Suppressor macrophage (primary cell): ENCODE data around the gene PDE4D.
A peak's percentile ranks its signal among the peaks of the same experiment; 100 is the strongest.
"Not testable (repeated sequence)": the region's sequence is repeated elsewhere in the genome, so short reads cannot be mapped to it uniquely, and the experiment has no call there.

Experiments used
- DNase-seq, 4 experiments: peaks; one replicate each; pipeline ENCODE4 v3.0.0-alpha.2; 2020 to 2022

Gene PDE4D

GRCh38 chr5:58985311-58985710 is 908.2 kb downstream of the PDE4D start:
- no peak for DNase-seq

DNA sequence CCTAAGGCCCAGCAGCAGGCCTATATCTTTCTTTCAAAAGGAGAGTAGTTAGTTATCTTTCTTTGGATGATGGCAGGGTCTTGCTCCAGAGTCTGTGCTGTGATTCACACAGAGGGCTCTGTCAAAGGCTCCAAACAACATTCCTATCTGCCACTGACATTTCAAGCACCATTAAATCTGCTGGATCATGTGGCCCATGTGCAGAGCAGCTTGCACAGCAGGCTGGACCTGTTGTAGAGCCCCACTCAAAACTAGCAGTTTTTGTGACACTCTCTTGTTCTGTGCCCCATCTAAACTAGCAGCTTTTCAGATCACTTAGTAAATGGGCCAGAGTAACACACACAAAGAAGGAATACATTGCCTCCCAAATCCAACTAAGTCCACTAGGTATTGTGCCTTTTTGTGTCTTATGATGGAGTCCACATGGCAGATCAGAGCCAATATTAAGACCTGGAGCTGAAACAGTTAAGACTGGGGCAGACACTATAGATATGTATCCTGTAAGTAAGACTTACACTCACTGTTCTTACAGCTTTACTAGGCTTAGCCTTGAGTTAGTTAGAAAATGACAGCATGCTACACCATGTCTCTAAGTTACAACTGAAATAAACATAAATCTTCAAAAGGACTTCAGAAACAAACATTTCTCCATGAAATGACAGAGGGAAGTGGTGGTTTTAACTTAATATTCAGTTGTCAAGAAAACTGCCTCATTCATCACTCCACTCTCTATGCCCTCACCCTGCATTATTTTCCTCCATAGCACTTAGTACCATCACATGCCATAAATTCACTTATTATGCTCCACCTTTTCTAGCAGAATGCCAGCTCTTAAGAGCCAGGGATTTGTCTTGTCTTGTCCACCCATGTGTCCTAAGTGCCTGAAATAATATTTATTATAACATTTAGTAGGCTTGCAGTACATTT is 909.7 kb downstream of the PDE4D start:
- no peak for DNase-seq

- no peak for DNase-seq
Observed at GRCh38 chr5:58980890-58981289, 912.6 kb downstream of the PDE4D start.

- DNase-seq, result no peak
Observed at GRCh38 chr5:58979090-58979489, 914.4 kb downstream of the PDE4D start.

- no peak for DNase-seq
Observed at GRCh38 chr5:58974601-58975000, 918.9 kb downstream of the PDE4D start.

DNA sequence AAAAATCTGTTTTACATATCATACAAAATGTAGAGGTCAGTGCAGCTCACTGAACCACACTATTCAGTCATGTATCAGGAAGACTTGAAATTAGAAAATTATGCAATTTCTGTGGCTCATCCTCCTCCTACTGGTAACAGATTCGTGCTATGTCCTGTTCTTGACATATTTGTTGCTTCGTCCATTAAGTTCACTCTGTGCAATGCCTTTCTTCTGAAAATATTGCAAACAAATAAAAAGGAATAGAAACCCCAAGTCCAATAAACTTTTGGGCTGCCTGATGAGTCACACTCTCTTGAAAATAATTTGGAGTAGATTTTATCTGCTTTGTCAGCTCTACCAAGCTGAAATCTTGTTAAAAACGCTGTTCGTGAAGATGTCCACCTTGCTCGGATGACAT is 919.4 kb downstream of the PDE4D start:
- peak in 2 of 4 experiments; percentile 8 to 12 for DNase-seq

- DNase-seq, result no peak
Observed at GRCh38 chr5:58972301-58972700, 921.2 kb downstream of the PDE4D start.

GRCh38 chr5:58970766-58971165 is 922.8 kb downstream of the PDE4D start:
- DNase-seq, result no peak

GRCh38 chr5:58969795-58970194 is 923.7 kb downstream of the PDE4D start:
- DNase-seq, result no peak

DNA sequence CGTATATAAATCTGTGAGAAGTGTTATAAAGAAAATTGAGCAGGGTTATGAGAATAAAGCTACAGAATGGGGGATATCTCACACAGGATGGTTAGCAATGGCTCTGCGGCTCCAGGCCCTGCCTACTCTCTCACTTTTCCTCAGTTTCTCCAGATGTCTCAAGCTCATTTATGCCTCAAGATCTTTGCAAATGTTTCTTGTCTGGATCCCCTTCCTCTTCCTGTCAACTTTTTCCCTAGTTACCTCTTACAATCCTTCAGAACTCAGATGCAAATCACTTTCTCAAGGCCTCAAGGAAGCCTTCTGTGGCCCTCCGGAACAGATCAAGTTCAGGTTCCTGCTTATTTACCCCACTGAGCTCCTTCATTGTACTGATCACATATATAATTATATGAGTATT is 924.3 kb downstream of the PDE4D start:
- no peak for DNase-seq

DNA sequence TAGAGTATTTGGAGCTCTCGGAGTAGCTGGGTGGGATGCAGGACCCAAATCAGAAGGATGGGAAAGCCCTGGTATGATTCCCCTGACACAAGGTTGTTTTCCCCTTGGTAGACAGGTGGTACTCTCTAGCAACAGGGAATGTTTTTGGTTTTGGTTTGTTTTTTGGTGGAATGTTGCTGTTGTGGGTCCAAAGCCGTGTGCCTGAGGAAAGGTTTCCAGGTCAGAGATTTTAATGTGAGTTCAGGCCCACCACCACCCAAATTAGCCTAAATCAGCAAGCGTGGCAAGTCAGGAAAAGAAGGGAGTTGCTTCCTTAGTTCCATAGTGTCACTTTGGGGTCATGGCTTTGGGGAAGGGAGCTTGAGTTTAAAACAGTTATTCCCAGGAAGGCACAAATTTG is 925.2 kb downstream of the PDE4D start:
- DNase-seq, result no peak

GRCh38 chr5:58967597-58968281 is 925.8 kb downstream of the PDE4D start:
- no peak for DNase-seq

DNA sequence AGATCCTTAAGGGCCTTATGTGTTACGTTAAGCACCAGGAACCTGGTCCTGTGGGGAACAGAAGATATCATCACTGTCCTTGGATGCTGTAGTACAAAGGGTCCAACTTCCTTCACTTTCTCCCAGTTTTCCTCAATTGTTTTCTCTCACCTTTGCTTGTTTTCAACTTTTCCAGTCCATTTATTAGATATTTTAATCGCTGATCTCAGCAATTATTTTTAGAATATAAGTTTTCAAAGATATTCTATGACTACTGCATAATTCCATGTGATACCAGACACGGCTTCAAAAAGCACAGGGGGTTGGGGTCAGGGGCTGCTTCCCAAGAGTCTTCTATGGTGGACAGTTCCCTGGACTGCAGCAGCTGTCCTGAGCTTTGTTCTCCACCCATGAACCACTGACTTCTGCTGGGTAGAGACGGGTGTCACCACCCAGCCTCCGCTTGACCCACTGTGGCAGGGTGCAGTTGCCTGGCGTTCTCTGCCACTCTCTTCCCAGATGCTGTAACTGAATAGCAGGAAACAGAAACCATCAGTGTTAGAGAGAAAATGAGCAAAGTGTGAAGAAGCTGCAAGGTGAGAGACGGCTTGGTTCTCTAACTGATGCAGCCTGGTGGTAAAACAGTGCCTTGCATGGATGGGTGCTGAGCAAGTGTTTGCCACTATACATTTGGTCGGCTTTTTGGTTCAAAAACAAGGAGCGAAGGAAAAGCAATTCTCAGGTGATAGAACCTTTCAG is 927.7 kb downstream of the PDE4D start:
- no peak for DNase-seq

DNA sequence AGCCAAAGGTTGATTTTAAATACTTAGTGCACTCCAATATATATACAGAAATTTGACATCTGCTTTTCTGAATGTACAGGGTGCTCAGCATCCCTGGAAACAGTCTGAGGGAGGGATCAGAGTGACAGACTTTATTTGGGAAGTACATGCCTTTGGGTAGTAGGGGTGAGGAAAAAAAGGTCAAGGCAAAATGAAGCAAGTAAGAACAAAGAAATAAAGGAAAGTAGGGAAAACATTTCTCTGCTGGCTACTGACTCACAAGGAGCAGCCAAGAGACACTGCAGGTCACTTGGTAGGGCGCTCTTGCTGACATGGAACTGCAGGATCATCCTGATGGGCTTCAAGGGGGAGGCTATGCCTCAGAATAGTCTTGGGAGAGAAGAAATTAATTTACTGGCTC is 929.7 kb downstream of the PDE4D start:
- DNase-seq, result no peak

- no peak for DNase-seq
Observed at GRCh38 chr5:58963361-58963760, 930.2 kb downstream of the PDE4D start.

GRCh38 chr5:58961631-58962280 is 931.8 kb downstream of the PDE4D start:
- DNase-seq, result no peak

GRCh38 chr5:58958701-58959100 is 934.8 kb downstream of the PDE4D start:
- no peak for DNase-seq

- DNase-seq, result not testable (repeated sequence)
Observed at GRCh38 chr5:58953218-58953617, 940.3 kb downstream of the PDE4D start.

DNA sequence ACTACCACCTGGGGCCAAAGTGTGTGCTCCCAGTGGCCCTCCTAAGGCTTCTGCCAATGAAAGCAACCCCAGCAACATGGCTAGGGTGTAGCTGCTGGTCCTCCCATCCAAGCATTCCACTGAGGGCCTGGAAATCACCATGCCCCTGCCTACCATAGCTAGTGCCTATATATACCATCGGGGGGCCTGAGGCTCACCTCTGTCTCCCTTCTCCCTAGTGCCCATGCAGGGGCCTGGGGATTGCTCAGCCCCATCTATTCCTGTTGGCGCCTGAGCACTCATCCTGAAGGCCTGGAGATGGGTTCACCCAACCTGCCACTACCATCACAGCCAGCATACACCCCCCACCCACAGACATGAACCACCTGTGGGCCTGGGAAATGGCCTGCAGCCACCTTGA is 943.3 kb downstream of the PDE4D start:
- no peak for DNase-seq

GRCh38 chr5:58946230-58946629 is 947.3 kb downstream of the PDE4D start:
- DNase-seq, result peak; percentile 17 to 70 (median 38)

- no peak for DNase-seq
Observed at GRCh38 chr5:58944221-58944620, 949.3 kb downstream of the PDE4D start.

- no peak for DNase-seq
Observed at GRCh38 chr5:58940446-58940845, 953.1 kb downstream of the PDE4D start.

- DNase-seq, result no peak
Observed at GRCh38 chr5:58939664-58940063, 953.9 kb downstream of the PDE4D start.
